Suppressor macrophage (primary cell): ENCODE measurements around the gene TKTL1.

ENCODE experiments used
- DNase-seq, 4 experiments: peaks; one replicate each; pipeline ENCODE4 v3.0.0-alpha.2; 2020 to 2022

Gene TKTL1

GRCh38 chrX:154363706-154364439 lies 68.3 kb downstream of the TKTL1 start:
- no peak for DNase-seq

DNA sequence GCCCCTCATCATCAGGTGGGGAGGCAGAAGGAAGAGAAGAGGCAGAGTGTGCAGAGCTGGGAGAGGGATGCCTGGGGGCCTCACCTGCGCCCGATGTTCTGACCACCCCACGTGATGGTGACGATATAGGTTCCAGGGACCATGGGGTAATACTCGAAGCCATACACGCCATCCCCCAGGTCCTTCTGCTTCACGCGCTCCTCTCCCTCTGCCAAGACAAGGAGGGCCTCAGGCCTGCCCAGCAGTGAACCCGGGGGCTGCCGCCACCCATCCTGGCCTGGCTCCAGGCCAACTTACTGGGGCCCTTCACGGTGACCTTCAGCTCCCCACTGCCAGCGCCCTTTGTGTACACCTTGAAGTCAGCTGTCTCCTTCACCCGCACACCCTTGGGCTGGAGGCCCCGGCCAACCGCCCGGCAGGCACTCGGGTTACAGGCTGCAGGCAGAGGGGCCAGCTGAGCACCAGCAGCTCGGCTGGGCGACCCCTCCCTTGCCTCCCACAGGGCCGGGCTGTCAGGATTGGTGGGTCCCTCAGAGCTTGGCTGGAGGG lies 69.5 kb downstream of the TKTL1 start:
- DNase-seq, result no peak

DNA sequence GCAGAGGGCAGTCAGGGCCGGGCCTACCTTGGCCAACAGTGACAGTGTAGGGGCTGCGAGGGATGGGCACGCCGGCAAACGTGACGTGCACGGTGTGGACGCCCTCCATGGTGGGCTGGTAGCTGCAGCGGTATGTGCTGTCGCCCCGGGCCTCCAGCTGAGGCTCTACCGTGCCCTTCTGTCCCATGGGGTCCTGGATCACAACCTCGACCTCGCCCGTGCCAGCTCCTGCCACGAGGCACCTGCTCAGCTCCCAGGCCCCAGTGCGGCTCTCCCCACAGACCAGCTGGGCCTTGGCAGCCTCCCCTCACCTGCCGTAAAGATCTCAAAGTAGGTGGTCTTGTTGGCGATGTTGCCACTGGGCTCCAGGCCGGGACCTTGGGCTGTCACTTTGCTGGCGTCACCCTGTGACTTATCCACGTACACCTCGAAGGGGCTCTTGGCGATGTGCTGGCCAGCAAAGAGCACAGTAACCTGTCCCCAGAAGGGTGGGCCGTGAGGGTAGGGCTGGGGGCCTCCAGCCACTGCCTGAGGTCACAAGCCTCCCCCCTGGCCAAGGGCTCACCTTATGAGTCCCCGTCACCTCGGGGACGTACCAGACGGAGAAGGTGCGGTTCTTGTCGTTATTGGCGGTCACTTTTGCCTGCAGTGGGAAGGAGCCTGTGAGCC lies 70.5 kb downstream of the TKTL1 start:
- no peak for DNase-seq

DNA sequence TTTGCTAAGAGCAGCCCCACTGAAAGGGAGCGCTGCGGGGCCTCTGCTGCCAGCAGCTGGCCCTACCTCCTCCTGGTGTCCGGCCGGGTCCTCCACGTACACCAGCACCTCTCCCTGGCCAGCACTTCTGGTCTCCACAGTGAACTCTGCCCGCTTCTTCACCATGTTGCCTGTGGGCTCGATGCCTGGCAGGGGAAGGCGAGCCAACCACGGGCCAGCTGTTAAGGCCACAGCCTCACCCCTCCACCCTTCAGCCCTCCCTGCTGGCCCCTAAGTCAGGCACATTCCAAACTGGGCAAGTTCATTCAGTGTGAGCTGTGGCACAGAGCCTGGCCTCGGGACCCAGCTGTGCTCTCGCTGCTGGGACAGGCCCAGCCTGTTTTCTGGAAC lies 71.1 kb downstream of the TKTL1 start:
- DNase-seq, result no peak

DNA sequence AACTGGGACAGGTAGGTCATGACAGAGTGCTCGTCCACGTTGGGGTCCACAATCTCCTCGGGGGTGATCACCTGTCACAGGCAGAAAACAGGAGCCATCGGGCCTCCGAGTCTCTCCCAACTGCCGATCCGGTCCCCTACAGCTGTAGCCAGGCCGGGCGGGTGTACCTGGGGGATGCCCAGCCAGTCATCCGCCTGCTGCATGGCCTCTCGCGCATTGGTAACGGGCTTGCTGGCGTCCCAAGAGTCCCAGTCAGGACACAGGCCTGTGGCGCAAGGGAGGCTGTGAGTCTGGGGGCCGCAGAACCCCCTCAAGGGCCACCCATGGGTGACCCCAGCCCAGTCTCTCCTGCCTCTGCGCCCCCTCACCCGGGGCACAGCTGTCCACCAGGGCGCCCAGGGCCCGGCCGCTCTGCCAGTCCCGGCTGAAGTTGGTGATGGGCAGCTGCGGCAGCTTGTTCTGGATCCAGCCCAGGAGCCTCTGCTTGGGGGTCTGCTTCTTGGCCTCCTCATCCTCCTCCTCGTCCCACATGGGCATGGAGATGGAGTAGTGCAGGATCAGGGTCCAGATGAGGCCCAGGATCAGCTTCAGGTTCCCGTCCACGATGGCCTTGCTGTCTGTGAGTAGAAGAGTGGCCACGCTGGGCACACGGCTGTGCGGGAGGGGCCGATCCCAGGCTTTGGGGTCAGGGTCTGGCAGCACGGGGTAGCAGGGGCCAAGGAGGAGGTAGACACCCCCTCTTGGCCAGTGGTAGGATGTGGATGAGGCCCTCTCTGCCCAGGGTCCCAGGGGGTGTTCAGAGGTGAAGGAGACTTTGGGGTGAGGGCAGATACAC lies 72.1 kb downstream of the TKTL1 start:
- DNase-seq, result no peak

DNA sequence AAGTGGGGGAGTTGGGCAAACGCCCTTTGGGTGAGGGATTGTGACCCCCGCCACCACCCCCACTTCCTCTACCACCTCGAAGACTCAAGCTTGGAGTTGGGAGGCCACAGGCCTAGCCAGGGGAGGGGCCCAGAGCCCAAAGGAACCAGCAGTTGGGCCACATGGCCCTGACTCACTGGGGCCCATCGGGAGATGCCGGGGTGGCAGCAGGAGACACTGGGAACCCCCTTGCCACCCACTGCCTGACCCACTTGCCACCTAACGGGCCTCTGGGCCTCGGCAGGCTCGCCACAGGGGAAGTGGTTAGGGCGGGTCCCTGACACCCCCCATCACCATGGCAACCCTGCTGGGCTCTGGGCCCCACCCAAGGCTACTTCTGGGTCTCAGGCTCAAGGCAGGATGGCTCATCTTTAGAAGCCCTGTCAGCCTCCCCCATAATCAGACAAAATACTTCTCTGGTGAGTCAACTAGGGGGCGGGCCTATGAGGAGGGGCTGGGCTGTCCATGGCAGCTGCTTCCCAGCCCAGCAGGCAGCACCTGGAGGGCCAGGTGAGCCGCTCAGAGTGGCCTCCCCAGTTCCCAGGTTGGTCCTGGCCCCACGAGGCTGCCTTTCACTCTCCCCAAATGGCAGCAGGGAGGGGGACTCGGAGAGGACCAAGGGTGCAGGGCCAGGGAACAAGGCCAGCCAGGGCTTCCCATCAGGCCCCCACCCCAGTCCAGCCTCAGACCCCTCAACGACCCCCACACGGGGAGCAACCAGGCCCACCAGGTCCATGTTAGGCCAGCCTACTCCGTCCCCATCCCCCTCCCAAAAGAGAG lies 73.2 kb downstream of the TKTL1 start:
- DNase-seq, result peak; percentile 93 to 97 (median 96)

DNA sequence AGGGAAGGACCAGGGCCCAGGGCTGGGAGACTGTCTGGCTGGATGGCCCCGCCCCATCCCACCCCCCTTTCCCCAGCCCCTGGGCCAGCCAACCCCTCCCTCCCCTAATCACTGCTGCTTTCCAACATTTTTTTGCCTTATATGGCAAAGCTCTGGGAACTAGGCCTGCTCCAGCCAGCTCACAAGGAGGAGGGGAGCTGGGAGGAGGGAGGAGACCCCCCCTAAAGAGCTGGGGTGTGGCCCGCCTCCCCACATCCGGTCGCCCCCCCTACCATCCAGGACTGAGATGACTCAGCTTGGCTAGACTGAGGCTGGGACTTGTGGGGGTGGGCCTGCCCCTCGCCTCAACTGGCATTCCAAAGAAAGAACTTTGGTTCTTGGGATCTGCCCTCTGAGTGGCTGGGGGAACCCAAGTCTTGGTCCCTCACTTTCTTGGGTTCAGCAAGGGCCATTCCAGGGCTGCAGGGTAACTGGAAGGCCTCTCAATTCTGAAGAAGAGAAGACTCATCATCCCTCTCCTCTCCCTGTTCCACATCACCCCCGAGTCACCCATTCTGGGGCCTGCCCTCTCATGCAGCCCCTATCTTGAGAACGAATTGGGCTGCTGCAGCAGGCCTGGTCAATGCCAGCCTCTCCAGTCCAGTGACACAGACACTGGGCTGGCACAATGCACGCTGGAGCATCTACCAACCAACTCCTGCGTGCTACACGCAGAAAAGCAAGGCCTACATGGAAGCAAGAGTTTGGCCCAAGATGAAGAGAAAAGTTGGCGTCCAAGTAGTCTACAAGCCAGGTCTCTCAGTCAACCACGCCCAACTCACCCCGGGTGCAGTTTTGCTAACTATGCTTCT lies 74.1 kb downstream of the TKTL1 start:
- peak; percentile 62 to 87 (median 82) for DNase-seq

GRCh38 chrX:154370300-154371016 lies 74.9 kb downstream of the TKTL1 start:
- DNase-seq, result peak in 2 of 4 experiments; percentile 34 to 45

- peak; percentile 92 to 97 (median 96) for DNase-seq
These were observed 75.6 kb downstream of the TKTL1 start for GRCh38 chrX:154371017-154371788.

- DNase-seq, result no peak
These were observed 76.2 kb downstream of the TKTL1 start for GRCh38 chrX:154371789-154372300.

GRCh38 chrX:154372612-154373022 lies 77.0 kb downstream of the TKTL1 start:
- DNase-seq, result peak in 3 of 4 experiments; percentile 25 to 51 (median 33)

GRCh38 chrX:154373340-154374306 lies 78.0 kb downstream of the TKTL1 start:
- DNase-seq, result peak; percentile 58 to 75 (median 69)

DNA sequence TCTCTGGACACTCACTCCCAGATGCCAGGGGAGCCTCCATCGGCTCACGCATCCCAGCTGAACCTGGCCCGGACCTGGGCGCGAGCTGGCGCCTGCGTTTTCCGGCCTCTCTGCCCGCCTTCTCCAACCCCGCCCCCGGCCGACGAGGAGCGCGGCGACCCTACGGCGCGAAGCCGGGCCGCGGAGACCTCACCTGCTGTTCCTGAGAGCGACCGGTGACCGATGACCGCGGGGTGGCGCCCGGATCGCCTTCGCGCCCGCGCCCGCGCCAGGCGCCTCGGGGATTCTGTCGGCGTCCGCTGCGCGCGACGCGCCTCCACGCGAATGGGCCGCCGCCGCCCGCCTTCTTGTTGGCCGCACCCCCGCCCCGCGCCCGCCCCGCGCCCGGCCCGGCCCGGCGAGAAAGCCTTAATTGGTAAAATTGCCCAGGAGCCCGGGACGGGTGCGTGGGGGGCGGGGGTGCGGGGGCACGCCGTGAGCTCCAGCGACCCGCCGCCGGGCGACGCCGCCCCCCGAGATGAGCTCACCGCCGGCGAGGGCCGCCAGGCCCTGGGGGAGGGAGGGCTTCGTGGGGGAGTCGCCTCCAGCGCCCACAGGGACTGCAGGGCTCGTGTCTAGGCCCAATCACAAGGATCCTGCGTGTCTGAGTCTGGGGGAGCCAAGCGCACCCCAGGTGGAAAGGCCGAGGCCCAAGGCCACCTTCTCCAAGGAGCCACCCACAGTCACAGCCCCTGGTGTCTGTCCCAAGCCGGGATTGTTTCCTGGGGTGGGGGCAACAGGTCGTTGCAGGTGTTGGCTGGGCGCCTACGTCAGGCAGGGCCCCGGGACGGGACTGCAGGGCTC lies 78.9 kb downstream of the TKTL1 start, which contains the start of gene FLNA:
TSS of gene FLNA (minus strand) at position 322 of the 843 bp plus-strand sequence. CDS start 3,389 bp downstream, outside the sequence.
- DNase-seq, result peak; percentile 36 to 76 (median 50)

- DNase-seq, result no peak
These were observed 79.5 kb downstream of the TKTL1 start for GRCh38 chrX:154375156-154375504.

DNA sequence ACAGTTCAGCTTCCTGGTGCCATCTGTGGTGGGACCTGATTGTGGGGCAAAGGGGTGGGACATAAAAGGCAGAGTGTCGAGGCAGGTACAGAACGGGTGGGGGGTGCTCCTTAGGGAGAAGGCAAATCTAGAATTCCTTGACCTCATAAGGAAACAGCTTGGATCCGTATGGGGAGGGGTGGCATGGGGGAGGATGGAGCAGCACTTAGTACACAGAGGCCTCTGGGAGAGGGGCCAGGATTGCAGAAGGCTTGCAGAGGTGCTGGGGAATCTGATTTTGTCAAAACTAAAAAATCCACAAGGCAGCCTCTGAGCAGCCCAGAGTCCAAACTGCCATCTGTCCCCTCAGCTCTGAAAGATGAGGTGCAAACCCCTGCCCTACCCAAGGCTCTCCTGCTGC lies 81.2 kb downstream of the TKTL1 start:
- DNase-seq, result no peak

DNA sequence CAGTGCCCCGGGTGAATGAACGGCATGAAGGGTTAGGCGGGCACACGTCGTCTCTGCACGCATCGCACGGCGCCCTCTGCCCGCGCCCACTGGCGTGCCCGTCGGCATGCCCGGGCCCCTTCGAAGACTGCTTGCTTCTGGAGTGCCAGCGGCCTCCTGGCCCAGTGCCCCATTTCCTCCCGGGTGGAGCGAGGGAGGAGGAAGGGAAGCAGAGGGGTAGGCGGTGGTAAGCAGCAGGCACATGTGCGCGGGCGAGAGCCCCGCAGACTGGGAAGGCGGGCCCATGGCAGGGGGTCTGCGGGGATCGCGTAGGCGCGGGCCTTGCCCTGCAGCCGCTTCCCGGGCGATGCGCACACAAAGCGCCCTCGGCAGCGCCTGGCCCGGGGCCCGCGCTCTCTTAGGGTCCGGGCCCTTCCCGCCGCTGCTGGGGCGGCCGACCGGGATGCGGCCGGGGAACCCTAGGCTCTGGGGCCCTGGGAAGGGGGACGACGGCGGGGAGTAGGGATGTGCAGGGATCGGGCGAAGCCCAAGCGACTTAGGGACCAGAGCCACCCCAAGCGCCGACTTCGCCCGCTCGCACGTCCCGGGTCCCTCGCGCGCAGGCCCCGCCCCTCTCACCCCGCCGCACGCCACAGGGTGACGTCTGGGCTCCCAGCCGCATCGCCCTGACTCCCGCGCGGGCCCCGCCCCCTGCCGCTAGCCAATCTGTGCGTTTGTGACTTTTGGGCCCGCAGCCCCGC lies 82.6 kb downstream of the TKTL1 start:
- peak; percentile 34 to 73 (median 65) for DNase-seq
